ENCODE results near the gene RAB20. TPM values are rescaled to one million over a fixed set of nuclear protein-coding genes. Genes with fewer than 3 reads are reported as not detected.

RAB20 gene
- total RNA-seq, 1 donor from 2014 or later: 51.3 TPM

DNA sequence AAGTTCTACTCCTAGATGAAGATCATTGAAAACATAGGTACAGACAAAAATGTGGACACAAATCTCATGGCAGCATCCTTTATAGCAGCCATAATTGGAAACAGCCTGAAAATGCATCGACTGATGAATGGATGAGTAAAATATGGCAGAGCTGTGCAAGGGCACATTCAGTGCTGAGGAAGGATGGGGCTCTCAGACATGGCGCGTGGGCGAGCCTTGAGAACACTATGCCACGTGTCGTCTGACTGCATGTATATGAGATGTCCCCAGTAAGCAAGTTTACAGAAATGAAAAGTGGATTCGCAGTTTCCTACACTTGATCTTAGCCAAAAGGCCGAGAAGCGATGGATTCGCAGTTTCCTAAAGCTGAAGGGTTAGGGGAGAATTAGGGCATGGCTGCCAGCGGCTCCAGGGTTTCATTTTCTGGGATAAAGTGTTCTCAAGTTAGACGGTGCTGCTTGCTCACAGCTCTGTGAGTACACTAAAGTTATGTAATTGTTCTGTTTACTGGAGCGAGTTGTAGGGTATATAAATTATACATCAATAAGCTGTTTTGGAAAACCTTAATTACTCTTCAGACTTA is 78.0 kb downstream of the RAB20 start:
- Histone ChIP-seq H3K27ac (no peak overlapping the region), H3K4me3 (no peak overlapping the region), H3K27me3 (ENCODE audit: low read depth) (no peaks in the 10 kb centered on the region), H3K9me3 (no peaks in the 10 kb centered on the region), H3K36me3 (peaks cover 79% of the 10 kb centered on the region), H3K4me1 (peaks cover 9% of the 10 kb centered on the region)
- ATAC-seq (no peak), DNase-seq (no peak)
- TF ChIP-seq, protein P1, sequence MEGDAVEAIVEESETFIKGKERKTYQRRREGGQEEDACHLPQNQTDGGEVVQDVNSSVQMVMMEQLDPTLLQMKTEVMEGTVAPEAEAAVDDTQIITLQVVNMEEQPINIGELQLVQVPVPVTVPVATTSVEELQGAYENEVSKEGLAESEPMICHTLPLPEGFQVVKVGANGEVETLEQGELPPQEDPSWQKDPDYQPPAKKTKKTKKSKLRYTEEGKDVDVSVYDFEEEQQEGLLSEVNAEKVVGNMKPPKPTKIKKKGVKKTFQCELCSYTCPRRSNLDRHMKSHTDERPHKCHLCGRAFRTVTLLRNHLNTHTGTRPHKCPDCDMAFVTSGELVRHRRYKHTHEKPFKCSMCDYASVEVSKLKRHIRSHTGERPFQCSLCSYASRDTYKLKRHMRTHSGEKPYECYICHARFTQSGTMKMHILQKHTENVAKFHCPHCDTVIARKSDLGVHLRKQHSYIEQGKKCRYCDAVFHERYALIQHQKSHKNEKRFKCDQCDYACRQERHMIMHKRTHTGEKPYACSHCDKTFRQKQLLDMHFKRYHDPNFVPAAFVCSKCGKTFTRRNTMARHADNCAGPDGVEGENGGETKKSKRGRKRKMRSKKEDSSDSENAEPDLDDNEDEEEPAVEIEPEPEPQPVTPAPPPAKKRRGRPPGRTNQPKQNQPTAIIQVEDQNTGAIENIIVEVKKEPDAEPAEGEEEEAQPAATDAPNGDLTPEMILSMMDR (IDR thresholded peaks at IDR 0.05): no peak
- intact Hi-C loops (cut with DNase I): no loop called here

DNA sequence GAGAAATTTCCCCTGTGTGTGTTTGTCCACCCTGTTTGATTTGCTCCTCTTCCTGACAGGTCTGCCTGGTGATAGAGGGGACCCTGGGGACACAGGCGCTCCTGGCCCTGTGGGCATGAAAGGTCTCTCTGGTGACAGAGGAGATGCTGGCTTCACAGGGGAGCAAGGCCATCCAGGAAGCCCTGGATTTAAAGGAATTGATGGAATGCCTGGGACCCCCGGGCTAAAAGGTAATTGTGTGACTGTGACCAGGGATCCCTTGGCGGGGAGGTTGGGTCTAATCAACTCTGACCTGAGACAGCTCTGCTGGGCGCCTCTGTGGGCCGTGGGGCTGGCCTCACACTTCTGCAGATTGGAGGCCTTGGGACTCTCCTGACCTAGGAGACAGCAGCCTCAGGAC is 81.4 kb downstream of the RAB20 start:
- no peaks in the 10 kb centered on the region for H3K9me3 ChIP-seq
- intact Hi-C loops (cut with DNase I): no loop called here
- TF ChIP-seq, protein P1 (IDR thresholded peaks at IDR 0.05): no peak
- no peak for ATAC-seq
- DNase-seq: no peak
- H3K27me3 ChIP-seq (ENCODE audit: low read depth): no peaks in the 10 kb centered on the region
- peaks cover 10% of the 10 kb centered on the region for H3K4me1 ChIP-seq
- H3K27ac ChIP-seq: peak overlapping the region; percentile 27
- H3K4me3 ChIP-seq: no peak overlapping the region
- peaks cover 73% of the 10 kb centered on the region for H3K36me3 ChIP-seq

DNA sequence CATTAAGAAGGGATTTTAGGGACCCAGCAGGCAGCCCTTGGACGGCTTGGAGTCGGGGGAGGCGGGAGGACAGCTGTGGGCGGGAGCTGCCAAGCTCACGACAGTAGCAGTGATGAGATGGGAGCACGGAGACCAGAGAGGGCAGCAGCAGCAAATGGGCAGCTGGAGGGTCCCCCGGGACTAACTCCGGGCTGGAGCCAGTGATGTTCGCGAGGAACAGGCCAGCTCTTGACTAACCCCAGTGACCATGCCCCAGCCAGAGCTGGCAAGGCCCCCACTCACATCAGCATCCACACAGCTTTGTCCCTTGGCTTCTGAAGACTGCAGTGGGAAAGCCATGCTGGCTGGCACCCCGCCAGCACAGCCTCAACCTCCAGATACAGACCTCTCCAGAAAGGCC is 81.9 kb downstream of the RAB20 start:
- peaks cover 10% of the 10 kb centered on the region for H3K4me1 ChIP-seq
- TF ChIP-seq, protein P1 (IDR thresholded peaks at IDR 0.05): no peak
- intact Hi-C loops (cut with DNase I): no loop called here
- H3K9me3 ChIP-seq: no peaks in the 10 kb centered on the region
- no peaks in the 10 kb centered on the region for H3K27me3 ChIP-seq (ENCODE audit: low read depth)
- H3K4me3 ChIP-seq: no peak overlapping the region
- H3K36me3 ChIP-seq: peaks cover 71% of the 10 kb centered on the region
- no peak for ATAC-seq
- peak overlapping the region; percentile 3 for H3K27ac ChIP-seq
- DNase-seq: no peak

DNA sequence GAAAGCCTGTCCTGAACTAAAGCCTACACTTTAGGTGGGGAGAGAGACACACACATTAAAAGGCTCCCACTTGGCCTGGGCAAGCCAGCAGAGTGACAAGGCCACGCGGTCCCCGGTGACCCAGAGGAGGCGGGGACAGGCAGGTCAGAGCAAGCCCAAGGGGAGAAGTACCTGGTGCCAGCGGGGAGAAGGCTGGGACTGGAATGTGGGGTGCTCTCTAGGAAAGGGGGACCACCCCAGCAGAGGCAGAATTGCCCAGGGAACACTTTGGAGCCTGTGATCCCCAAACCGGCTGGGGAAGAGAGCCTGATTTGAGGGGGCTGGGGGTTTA is 82.3 kb downstream of the RAB20 start:
- no peaks in the 10 kb centered on the region for H3K27me3 ChIP-seq (ENCODE audit: low read depth)
- H3K4me1 ChIP-seq: peaks cover 10% of the 10 kb centered on the region
- TF ChIP-seq, protein P1 (IDR thresholded peaks at IDR 0.05): no peak
- ATAC-seq (no peak), DNase-seq (no peak)
- peaks cover 69% of the 10 kb centered on the region for H3K36me3 ChIP-seq
- intact Hi-C loops (cut with DNase I): no loop called here
- no peaks in the 10 kb centered on the region for H3K9me3 ChIP-seq
- H3K4me3 ChIP-seq: no peak overlapping the region
- H3K27ac ChIP-seq: peak overlapping the region; percentile 3

DNA sequence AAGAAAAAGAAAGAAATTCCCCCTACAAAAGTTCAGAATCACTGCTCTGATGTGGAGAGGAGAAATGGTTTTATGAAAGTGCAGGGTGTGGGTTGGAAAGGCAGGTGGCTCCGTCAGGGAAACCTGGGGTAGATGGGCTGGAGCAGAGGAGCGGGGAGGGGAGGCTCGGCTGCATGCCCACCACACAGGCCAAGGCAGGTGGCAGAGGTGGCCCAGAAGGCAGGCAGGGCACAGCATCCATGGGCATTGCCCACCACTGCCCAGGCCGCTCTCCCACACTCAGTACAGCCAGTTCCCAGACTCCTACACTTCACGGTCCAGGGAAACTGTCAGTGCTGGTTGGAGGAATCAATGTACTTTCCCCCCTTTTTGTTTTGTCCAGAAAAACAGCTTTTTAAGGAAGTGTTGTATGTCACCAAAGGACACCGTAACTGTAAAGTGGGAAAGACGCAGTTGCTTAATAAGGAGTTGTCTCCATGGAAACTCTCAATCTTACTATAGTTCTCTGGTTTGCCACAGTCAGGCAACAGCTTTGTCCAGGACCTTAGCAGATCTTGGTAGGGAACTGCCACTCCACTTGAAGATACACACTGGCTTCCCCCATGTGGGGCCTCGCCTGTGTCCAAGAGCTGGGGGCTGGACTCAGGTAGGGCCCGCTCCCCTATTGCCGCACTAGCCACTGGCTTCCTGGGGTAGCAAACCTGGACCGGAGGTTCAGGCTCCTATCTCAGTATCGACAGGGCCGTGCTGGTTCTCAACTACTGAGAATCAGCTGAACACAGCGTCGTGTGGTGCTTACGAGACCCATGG is 82.9 kb downstream of the RAB20 start:
- Histone ChIP-seq H3K4me3 (no peak overlapping the region), H3K36me3 (peaks cover 71% of the 10 kb centered on the region), H3K4me1 (peaks cover 10% of the 10 kb centered on the region), H3K27me3 (ENCODE audit: low read depth) (no peaks in the 10 kb centered on the region), H3K9me3 (no peaks in the 10 kb centered on the region), H3K27ac (no peak overlapping the region)
- intact Hi-C loops (cut with DNase I): no loop called here
- TF ChIP-seq, protein P1 (IDR thresholded peaks at IDR 0.05): no peak
- DNase-seq (no peak), ATAC-seq (no peak)
